Measurements from ENCODE around the gene KLRD1. TPM values are rescaled to one million over a fixed set of nuclear protein-coding genes. Genes with fewer than 3 reads are reported as not detected.

KLRD1 gene
- total RNA-seq, 1 donor from 2014 or later = 13.6 TPM

GRCh38 chr12:10291030-10291429 lies 16.6 kb upstream of the KLRD1 start:
- no peak for TF ChIP-seq CTCF (IDR thresholded peaks at IDR 0.05)
- intact Hi-C loops (cut with DNase I) = no loop called here
- no peak for DNase-seq
- H3K9me3 ChIP-seq = no peaks in the 10 kb centered on the region
- no peak overlapping the region for H3K27ac ChIP-seq
- no peaks in the 10 kb centered on the region for H3K4me1 ChIP-seq
- H3K36me3 ChIP-seq = no peaks in the 10 kb centered on the region
- ATAC-seq = no peak
- no peak overlapping the region for H3K4me3 ChIP-seq
- H3K27me3 ChIP-seq (ENCODE audit: low read depth) = no peaks in the 10 kb centered on the region

DNA sequence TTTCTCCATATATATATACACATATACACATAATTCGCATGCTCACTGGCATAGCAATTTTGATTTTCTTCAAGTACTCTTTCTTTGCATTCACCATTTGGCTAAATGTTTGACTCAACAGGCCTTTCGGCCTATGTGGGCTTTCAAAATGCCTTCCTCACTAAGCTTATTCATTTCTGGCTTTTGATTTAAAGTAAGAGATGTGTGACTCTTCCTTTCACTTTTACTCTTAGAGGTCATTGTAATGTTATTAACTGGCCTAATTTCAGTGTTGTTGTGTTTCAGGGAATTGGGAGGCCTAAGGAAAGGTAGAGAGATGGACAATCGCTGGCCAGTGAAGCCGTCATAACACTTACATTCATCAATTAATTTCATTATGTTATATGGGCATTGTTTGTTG lies 14.5 kb upstream of the KLRD1 start:
- no peak for TF ChIP-seq CTCF (IDR thresholded peaks at IDR 0.05)

GRCh38 chr12:10293570-10294227 lies 14.0 kb upstream of the KLRD1 start:
- DNase-seq = no peak
- H3K27ac ChIP-seq = no peak overlapping the region
- intact Hi-C loops (cut with DNase I) = no loop called here
- no peak for ATAC-seq
- H3K27me3 ChIP-seq (ENCODE audit: low read depth) = no peaks in the 10 kb centered on the region
- TF ChIP-seq CTCF (IDR thresholded peaks at IDR 0.05) = no peak
- no peak overlapping the region for H3K4me3 ChIP-seq
- no peaks in the 10 kb centered on the region for H3K36me3 ChIP-seq
- H3K4me1 ChIP-seq = no peaks in the 10 kb centered on the region
- no peaks in the 10 kb centered on the region for H3K9me3 ChIP-seq

More for the DNA sequence above, 14.5 kb upstream of the KLRD1 start:
- intact Hi-C loops (cut with DNase I) = no loop called here
- no peak for DNase-seq
- no peaks in the 10 kb centered on the region for H3K9me3 ChIP-seq
- no peak for ATAC-seq
- no peak overlapping the region for H3K4me3 ChIP-seq
- no peaks in the 10 kb centered on the region for H3K27me3 ChIP-seq (ENCODE audit: low read depth)
- no peaks in the 10 kb centered on the region for H3K36me3 ChIP-seq
- no peak overlapping the region for H3K27ac ChIP-seq
- H3K4me1 ChIP-seq = no peaks in the 10 kb centered on the region

- Histone ChIP-seq H3K27ac (no peak overlapping the region), H3K9me3 (no peaks in the 10 kb centered on the region), H3K36me3 (no peaks in the 10 kb centered on the region), H3K4me1 (no peaks in the 10 kb centered on the region), H3K4me3 (no peak overlapping the region), H3K27me3 (ENCODE audit: low read depth) (no peaks in the 10 kb centered on the region)
- ATAC-seq (no peak), DNase-seq (no peak)
- intact Hi-C loops (cut with DNase I) = no loop called here
- TF ChIP-seq CTCF (IDR thresholded peaks at IDR 0.05) = no peak
Observed at GRCh38 chr12:10301103-10301502, 6.6 kb upstream of the KLRD1 start.

- Histone ChIP-seq H3K36me3 (no peaks in the 10 kb centered on the region), H3K4me3 (no peak overlapping the region), H3K9me3 (no peaks in the 10 kb centered on the region), H3K4me1 (no peaks in the 10 kb centered on the region), H3K27me3 (ENCODE audit: low read depth) (no peaks in the 10 kb centered on the region), H3K27ac (no peak overlapping the region)
- DNase-seq = no peak
- intact Hi-C loops (cut with DNase I) = no loop called here
- TF ChIP-seq CTCF (IDR thresholded peaks at IDR 0.05) = no peak
- peak in 1 of 2 donors; percentile 48 for ATAC-seq
Observed at GRCh38 chr12:10304161-10304574, 3.5 kb upstream of the KLRD1 start.

All from lower lobe of right lung (tissue), 2 donors.